Measurements from ENCODE around the gene OPN1SW.

OPN1SW gene

GRCh38 chr7:128757203-128757602 lies 18.4 kb downstream of the OPN1SW start:
- DNase-seq = no peak

GRCh38 chr7:128755819-128756476 lies 19.6 kb downstream of the OPN1SW start:
- no peak for DNase-seq

GRCh38 chr7:128755075-128755818 lies 20.3 kb downstream of the OPN1SW start:
- no peak for DNase-seq

GRCh38 chr7:128752251-128752650 lies 23.3 kb downstream of the OPN1SW start:
- no peak for DNase-seq

GRCh38 chr7:128747327-128748079 lies 28.1 kb downstream of the OPN1SW start:
- no peak for DNase-seq

GRCh38 chr7:128745706-128746105 lies 29.9 kb downstream of the OPN1SW start:
- no peak for DNase-seq

DNA sequence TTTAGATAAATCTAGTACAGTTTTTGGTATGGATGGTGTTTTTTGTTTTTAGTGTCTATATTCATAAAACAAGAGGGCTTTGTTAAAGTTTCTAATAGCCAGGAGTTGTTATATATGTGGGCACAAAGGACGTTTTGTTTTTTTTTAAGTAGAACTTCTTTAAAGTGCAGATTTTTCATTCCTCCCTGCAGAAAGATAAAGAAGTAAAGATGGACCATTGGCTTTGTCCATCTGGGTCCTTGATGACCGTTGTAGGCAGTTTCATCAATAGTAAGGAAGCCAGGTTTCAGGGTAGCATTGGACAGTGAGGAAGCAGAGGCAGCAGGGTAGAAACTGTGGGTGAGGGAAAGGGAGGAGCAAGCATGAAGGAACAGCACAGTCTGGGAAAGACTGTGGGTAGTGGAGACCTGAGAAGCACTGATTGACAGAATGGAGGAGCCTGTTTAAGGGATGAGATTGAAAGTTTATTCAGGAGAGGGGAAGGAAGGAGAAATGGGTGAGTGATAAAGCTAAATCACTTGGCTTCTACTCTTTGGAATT lies 31.2 kb downstream of the OPN1SW start:
- no peak for DNase-seq

DNA sequence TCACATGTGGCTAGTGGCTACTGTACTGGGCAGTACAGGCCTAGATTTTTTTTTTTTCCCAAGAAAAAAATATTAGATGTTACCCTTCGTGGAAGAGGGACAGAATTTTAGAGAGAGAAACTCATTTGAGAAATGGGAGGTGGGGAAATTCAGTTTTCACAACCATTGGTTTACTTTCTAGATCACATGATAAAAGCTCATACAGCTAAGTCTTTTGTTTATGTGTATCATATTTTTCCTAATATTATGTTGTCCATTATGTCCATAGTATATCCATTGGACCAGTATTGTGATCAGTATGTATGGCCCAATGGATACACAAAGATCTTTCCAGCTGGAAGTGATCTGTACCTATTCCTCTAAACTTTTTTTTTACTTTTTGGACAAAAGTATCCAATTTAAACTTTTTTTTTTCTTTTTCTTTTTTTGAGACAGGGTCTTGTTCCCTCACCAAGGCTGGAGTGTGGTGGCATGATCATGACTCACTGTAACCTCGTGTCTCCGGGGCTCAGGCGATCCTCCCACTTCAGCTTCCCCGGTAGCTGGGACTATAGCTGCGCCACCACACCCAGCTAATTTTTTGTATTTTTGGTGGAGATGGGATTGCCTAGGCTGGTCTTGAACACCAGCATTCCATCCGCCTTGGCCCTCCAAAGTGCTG lies 32.4 kb downstream of the OPN1SW start:
- DNase-seq = no peak

DNA sequence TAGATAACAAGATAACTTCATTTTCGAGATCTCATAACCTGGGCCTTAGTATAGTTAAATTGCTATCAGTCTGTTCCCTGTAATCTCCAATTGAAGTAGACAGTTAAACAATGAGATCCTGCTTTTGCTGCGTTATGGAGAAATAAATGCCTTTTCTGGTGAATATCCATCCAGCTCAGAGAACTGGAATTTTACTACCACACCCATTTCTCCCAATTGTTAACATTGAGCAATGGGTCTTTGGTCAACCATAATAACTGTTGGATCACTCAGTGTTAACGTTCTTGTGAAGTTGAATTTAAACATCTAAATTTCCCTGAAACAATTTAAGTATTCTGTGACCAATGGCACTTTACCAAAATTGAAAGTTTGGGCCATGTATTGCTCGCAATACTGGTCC lies 33.4 kb downstream of the OPN1SW start:
- DNase-seq = no peak

GRCh38 chr7:128741491-128741890 lies 34.1 kb downstream of the OPN1SW start:
- no peak for DNase-seq

DNA sequence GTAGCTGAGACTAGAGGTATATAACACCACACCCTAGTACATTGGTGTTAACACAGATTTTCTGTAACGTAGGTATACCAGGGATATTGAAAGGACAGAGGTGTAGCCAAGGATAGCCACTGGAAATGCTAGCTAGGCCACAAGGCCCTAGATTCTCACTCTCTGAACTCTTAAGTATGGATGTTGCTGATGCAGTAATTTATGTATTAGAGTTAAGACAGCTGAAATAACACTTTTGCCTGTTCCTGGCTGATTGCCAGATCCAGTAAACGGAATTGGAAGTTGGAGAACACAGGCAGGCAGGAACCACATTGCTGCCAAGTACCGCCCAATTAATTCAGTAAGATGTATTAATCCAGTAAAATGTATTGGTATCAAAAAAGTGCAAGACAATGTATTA lies 34.6 kb downstream of the OPN1SW start:
- DNase-seq = no peak

- DNase-seq = no peak
Measured at GRCh38 chr7:128739990-128740682, 35.5 kb downstream of the OPN1SW start.

DNA sequence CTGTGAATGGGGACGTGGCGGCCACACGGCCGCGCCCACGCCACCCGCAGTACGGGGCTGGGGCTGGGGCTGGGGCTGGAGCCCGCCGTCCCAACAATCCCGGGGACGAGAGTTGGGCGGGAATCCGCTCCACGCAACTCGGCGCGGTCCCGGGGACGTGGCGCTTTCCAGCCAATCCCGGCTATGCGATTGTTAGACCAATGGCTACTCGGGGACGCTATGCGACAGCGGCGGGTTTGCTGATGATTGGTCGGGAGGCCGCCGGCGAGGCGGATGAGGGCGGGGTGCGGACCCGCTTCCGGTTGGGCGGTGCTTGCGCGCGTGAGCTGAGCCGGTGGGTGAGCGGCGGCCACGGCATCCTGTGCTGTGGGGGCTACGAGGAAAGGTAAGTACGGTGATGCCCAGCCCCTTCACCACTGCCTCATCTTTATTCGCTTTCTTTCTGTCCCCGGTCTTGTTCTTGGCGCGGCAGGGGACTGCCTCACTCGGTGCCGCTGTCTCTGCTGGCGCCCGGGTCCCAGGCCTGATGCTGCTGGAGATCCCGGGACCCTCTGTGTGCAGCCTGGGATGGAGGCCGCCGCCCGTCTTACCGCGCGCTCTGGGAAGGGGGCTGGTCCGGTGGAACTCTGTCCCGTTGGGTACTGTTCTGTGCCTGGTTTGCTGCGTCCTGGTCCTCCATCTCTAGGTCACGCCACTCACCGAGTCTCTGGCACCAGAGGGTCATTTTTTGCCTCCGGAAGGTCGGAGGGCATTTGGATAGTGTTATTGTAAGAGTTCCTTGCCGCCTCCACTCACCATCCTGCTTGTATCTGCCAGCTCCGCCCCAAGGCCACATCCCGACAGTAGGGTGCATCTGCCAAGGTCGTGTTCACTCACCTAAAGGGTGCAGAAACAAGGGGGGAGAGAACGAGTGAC lies 36.3 kb downstream of the OPN1SW start, which contains the start of gene CALU:
Gene CALU, plus strand, starts transcription at position 312 of the 915 bp plus-strand sequence. CDS start 9,225 bp downstream, outside the sequence.
- peak; percentile 91 for DNase-seq

- no peak for DNase-seq
Measured at GRCh38 chr7:128738570-128739047, 37.0 kb downstream of the OPN1SW start.

DNA sequence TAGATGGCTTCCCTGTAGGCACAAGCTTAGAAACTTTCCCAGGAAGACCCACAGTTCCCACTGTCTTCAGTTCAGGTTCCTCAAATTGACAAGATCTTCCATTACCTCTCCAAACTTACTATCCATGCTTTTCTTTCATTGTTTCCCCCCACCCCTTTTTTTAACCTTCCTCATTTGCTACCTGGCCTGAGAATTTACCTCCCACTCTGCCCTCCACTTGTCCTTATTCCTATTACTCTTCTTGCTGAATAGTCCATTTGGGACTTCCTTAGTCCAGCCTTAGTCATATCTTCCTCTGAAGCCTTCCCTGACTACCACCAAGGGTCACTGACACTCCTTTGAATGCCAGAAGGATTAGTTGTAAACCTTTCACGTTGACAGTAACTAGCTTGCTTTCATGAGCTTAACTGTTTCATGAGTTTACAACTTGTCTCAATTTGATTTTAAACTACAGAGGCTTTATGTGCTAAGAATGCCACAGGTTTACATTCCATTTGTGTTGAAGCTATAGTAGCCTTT lies 37.7 kb downstream of the OPN1SW start:
- DNase-seq = no peak

- no peak for DNase-seq
Measured at GRCh38 chr7:128737441-128737840, 38.2 kb downstream of the OPN1SW start.

- DNase-seq = no peak
Measured at GRCh38 chr7:128735436-128735835, 40.2 kb downstream of the OPN1SW start.

DNA sequence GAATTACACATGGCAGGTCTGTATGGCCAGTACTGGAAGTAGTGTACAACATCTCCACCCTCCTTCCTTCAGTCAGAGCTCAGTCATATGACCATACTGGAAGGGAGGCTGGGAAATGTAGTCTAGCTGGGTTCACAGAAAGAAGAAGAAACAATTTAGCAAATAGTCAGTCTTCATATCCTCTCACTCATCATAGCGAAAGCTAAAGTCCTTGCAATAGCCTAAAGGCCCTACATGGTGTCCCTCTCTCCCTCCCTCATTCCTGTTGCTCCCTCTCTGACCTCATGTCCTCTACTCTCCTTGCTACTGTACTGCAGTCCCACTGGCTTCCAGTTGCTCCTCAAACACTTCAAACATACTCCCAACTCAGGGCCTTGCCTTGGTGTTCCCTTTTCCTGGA lies 40.7 kb downstream of the OPN1SW start:
- no peak for DNase-seq

DNA sequence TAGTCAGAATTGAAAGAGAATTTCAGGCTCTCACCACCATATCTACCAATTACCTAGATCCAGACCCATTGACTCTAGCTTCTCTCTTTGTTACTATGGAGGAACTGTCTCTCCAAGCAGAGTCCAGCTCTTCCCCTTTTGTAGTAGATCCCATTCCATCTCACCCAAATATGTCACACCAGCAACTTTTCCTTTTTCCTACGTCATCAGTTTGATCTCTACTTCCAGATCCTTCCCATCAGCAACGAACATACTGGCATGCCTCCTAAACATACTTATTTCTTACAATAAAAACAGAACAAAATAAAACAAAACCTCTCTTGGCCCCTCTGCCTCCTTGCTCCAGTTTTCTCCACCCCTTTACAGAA lies 42.3 kb downstream of the OPN1SW start:
- no peak for DNase-seq

GRCh38 chr7:128732521-128733277 lies 42.9 kb downstream of the OPN1SW start:
- no peak for DNase-seq
